ENCODE measurements around the gene VPS29. TPM values are rescaled to one million over a fixed set of nuclear protein-coding genes. Genes with fewer than 3 reads are reported as not detected.

The VPS29 gene
- total RNA-seq, 4 donors from 2014 or later: 76.4 to 145 (median 92.9) TPM

GRCh38 chr12:110543252-110543959, 41.5 kb upstream of the VPS29 start:
- Histone ChIP-seq H3K27ac (peak overlapping the region; percentile 89 to 95 (median 94)), H3K9me3 (no peaks in the 10 kb centered on the region), H3K36me3 (peaks cover 0 to 8% of the 10 kb centered on the region in 2 donors), H3K4me1 (peaks cover 75 to 96% of the 10 kb centered on the region in 2 donors), H3K27me3 (no peaks in the 10 kb centered on the region), H3K4me3 (peak overlapping the region in 3 of 4 donors; percentile 12 to 22 (median 13))
- in situ Hi-C loops (cut with MboI; ENCODE audit: low sequenced_read_pairs in 4 of 4) (no loop called here), intact Hi-C loops (cut with DNase I; ENCODE audit: low total_unique reads) (loop anchor here (2.0 kb wide), 1 partner anchor 41 kb away; the partner anchor contains the start of genes RAD9B and VPS29)
- TF ChIP-seq POLR2A (IDR thresholded peaks at IDR 0.05) (peak; percentile 3 to 49), CTCF (IDR thresholded peaks at IDR 0.05 in 4 of 5, conservative IDR thresholded peaks at IDR 0.05 in 1 of 5) (no peak)
- DNase-seq (peak; percentile 99), ATAC-seq (peak; percentile 87 to 92)

GRCh38 chr12:110540048-110540447, 38.1 kb upstream of the VPS29 start:
- intact Hi-C loops (cut with DNase I; ENCODE audit: low total_unique reads): no loop called here
- ATAC-seq (no peak), DNase-seq (no peak)
- H3K27ac ChIP-seq: peak overlapping the region; percentile 89 to 95 (median 94)
- H3K27me3 ChIP-seq: no peaks in the 10 kb centered on the region
- H3K9me3 ChIP-seq: no peaks in the 10 kb centered on the region
- peaks cover 77 to 92% of the 10 kb centered on the region in 2 donors for H3K4me1 ChIP-seq
- H3K36me3 ChIP-seq: peaks cover 0 to 28% of the 10 kb centered on the region in 2 donors
- TF ChIP-seq CTCF (IDR thresholded peaks at IDR 0.05 in 4 of 5, conservative IDR thresholded peaks at IDR 0.05 in 1 of 5): no peak
- no peak for TF ChIP-seq POLR2A (IDR thresholded peaks at IDR 0.05)
- no peak overlapping the region for H3K4me3 ChIP-seq
- in situ Hi-C loops (cut with MboI; ENCODE audit: low sequenced_read_pairs in 4 of 4): no loop called here

- peaks cover 81 to 91% of the 10 kb centered on the region in 2 donors for H3K4me1 ChIP-seq
- H3K36me3 ChIP-seq: peaks cover 0 to 38% of the 10 kb centered on the region in 2 donors
- intact Hi-C loops (cut with DNase I; ENCODE audit: low total_unique reads): no loop called here
These were observed 37.1 kb upstream of the VPS29 start for GRCh38 chr12:110538869-110539622.

More at GRCh38 chr12:110538869-110539622, 37.1 kb upstream of the VPS29 start:
- in situ Hi-C loops (cut with MboI; ENCODE audit: low sequenced_read_pairs in 4 of 4): no loop called here
- peak in 1 of 2 donors; percentile 42 for ATAC-seq
- Histone ChIP-seq H3K27me3 (no peaks in the 10 kb centered on the region), H3K27ac (peak overlapping the region; percentile 89 to 95 (median 94)), H3K9me3 (no peaks in the 10 kb centered on the region), H3K4me3 (peak overlapping the region in 1 of 4 donors; percentile 24)
- peak; percentile 67 to 80 for DNase-seq
- TF ChIP-seq POLR2A (IDR thresholded peaks at IDR 0.05) (no peak), CTCF (IDR thresholded peaks at IDR 0.05 in 4 of 5, conservative IDR thresholded peaks at IDR 0.05 in 1 of 5) (peak in 1 of 5 experiments; percentile 11)

Measured in gastrocnemius medialis (tissue), 4 donors.